NCI-H128 (cell line): Measurements from ENCODE around the gene KCNQ1.

Experiments used
- DNase-seq: peaks from one replicate; lab custom pipeline; 2025; ENCODE audit not compliant: unreplicated experiment; lab: John Stamatoyannopoulos, UW

Gene KCNQ1

GRCh38 chr11:2564588-2565425 is 120.0 kb downstream of the KCNQ1 start:
- no peak for DNase-seq

- no peak for DNase-seq
Measured at GRCh38 chr11:2565447-2566222, 120.8 kb downstream of the KCNQ1 start.

DNA sequence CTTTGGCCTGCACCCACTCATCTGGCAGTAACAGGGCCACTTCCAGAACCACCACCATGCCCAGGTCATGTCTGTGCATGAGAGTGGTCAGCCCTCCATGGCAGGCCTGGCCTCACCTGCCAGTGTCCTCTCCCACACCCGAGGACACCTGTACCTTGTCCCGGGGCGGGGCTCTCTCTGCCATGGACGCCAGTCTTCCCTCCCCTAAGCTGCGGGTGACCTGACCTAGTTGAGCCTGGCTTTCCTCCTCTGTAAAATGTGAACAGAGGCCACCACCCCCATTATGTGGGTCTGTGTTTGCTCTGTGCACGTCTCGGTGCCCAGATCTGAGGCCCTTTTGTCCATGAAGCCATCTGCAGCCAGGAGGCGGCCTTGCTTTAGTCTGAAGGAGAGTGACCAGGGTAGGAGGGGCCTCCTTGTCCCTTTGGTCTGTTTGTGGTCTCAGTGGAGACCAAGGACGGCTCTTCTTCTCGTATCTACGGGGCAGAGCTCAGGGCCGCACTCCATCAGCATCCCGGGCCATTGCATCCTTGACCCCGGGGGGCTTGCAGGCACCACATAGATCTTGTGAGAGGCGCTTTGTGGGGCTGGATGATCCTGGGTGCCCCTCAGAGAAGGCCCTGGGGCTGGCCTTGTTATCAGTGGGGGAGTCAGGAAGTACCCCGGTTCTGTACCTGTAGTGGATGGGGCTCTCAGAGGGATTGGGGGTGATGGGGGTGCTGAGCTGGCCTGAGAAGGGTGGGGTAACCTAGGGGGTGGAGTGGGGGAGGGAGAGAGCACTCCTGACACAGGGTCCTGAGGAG is 121.6 kb downstream of the KCNQ1 start:
- DNase-seq = no peak

DNA sequence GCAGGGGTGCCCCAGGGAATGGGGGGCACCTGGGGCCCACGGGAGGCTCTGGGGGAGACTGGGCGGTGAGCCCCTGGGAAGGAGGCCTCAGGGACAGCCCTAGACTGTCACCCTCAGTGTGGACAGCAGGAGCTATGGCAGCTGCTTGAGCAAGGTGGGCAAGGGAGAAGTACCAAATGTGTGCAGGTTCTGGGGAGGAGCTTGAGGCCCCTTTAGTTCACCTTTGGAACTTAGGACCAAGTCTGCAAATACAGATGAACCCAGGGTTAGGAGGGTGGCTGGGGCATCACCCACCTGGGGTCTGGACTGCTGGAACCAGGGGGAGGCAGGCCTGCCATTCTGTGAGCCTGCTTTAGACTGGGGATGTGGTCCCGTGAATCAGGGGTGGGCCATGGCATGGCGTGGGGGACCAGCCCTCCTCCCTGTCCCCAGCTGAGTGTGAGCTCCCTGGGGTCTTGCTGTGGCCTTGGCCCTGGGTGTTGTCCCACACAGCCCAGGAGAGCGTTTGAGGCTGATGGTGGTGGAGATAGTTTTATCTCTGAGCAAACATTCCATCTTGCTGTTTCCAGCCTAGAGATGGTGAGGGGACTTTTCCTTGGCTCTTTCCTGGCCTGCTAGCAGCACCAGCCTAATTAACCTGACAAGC is 122.3 kb downstream of the KCNQ1 start:
- no peak for DNase-seq

DNA sequence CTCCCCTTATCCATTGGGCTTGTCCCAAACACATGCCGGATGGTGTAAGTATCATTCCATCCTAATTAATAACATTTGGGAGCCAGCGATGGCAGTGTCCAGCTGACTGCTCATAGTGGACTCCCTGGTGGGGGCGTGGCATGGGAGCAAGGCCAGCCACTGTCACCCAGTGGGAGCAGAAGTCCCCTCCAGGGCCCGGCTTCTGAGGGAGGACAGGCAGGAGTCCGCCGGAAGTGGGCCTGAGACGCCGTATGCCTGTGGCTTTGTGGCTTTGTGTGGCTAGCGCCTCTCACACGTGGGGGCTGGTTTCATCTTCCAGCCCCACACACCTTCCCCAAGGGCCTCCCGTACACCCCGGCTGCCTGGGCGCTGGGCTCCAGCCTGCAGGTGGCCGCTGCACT is 124.5 kb downstream of the KCNQ1 start:
- DNase-seq = no peak

GRCh38 chr11:2569731-2570210 is 125.0 kb downstream of the KCNQ1 start:
- DNase-seq = no peak

DNA sequence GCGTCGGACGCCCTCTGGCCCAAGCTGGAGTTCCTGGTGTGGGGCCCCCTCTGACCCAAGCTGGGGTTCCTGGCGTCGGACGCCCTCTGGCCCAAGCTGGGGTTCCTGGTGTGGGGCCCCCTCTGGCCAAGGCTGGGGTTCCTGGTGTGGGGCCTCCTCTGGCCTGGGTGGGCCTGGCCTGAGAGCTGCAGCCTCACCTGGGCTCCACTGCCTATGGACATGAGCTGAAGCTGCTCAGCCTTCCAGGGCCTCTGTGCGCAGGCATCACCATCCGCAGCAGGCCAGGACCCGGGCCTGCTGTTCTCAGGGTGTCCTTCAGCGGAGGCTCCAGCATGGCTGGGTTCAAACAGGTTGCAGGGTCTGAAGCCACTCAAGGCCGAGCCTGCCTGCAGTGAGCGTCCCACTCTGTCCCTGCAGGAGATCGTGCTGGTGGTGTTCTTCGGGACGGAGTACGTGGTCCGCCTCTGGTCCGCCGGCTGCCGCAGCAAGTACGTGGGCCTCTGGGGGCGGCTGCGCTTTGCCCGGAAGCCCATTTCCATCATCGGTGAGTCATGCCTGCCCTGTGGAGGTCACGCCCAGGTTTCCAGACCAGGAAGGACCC is 125.5 kb downstream of the KCNQ1 start:
- DNase-seq = no peak

- no peak for DNase-seq
Measured at GRCh38 chr11:2570841-2571597, 126.2 kb downstream of the KCNQ1 start.

GRCh38 chr11:2571598-2572281 is 126.9 kb downstream of the KCNQ1 start:
- no peak for DNase-seq

- DNase-seq = no peak
Measured at GRCh38 chr11:2572491-2573239, 127.9 kb downstream of the KCNQ1 start.

DNA sequence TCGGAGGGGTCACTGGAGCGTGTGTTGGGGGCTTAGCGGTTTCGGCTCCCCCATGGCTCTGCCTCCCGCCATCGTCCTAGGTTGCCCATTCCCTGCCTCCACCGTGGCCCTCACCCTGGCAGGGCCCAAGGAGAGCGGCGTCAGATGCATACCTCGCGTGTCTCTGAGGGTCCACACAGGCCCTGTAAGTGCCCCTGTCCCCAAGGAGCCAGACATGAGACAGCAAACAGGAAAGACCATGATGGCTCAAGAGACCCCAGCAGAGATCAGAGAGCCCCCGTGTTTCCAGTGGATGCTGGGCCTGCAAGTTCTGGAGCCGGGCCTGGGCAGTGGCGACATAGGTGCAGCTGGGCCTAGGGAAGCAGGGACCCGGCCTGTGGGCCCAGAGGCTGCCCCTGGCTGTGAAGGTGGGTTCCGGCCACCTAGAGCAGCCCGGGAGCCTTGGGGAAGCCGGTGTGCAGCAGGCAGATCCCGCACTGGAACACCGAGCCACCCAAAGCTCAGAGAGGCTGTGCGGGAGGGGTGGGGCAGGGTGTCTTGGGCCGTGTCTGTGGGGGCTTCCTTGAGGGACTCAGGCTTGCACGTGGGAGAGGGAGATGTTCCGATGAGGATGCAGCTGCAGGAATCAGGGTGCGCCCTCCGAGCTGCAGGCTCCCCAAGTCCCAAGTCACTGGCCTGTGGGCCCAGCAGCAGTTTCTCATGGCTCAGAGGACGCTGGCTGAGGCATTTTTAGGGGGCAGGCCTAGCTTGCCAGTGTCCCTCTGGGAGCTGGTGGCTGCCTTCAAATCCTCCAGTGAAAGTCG is 128.6 kb downstream of the KCNQ1 start:
- no peak for DNase-seq

DNA sequence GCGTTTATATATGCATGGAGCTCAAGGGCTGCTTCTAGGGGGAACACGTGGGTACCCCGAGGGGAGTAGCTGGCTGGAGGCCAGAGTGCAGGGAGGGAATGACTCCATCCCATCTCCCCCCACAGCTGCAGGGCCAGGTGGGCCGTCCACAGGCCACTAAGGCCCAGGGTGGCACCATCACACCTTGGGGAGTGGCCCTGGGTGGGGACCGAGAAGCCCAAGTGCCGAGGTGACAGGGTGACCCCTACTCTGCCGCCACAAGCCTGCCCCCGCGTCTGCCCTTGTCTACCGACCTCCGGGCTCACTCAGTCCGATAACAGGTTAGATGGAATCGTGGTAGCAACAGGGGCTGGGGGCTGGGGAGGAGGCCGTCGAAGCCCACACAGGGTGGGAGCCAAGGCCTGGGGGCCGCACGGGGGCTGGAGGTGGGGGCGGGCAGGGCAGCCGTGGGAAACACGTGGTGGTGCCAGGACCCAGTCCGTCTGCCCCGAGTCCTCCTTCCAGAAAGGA is 129.3 kb downstream of the KCNQ1 start:
- DNase-seq = no peak

DNA sequence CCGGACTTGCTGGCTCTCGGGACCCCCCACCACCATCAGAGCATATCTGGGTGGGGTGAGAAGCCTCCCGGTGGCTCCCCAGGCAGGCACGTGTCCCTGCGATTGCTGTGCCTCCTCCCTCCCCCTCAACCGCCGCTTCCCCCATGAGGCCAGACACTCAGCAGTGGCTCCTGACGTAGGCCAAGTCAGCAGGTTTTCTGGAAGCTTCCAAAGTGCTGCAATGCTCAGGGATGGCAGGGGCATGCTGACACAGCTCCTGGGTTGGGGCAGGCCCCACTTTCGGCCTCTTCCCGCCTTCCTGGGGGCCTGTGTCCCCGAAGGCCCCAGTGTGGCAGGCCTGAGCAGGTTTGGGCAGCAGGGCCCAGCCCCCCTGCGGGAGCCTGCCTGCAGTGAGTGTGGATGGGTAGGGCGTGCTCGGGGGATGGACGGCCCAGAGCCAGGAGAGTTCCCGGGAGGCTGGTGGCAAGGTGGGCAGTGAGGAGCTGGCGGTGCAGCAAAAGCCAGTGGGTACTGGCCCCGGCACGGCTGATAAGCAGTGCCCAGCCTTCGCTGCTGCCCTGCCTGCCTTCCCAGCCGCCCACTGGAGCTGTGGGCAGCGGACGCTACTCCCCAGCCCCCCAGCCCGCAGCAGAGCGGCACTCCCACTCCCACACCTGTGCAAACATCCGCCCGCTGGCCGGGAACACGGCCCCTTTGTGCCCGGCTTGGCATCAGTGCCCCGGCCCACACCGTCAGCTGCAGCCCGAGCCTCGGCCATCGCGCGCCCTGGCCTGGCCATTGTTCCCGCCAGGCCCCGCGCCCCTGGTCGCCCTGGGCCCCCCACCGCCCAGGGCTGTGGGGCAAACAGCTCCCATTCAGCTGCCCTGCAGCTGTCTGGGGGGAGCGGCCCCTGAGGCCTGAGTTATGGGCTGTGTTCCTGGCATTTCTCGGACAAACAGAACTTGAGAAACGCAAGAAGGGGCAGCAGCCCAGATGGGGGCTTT is 130.0 kb downstream of the KCNQ1 start:
- DNase-seq = no peak

- DNase-seq = no peak
Measured at GRCh38 chr11:2575591-2576051, 130.8 kb downstream of the KCNQ1 start.

DNA sequence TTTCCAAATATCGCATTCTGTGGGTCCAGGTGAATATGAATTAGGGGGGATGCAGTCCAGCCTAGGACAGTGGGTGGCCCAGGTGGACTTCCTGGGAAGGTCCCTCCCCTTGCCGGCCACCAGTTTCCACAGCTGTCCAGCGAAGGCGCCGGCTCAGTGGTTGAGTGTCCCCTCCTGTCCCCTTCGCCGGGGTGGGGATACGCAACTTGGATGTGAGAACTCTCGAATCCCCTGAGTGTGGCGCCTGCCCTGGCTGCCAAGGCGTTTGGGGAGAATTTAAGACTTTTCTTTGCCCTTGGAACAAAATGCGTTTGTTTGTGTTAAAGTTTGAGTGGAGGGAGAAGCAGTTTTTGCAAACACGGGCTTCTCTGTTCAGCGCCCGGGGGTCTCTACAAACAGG is 131.3 kb downstream of the KCNQ1 start:
- no peak for DNase-seq

- DNase-seq = no peak
Measured at GRCh38 chr11:2576549-2576948, 131.7 kb downstream of the KCNQ1 start.
